HEK293T (cell line): Measurements from ENCODE around the gene AP1G2.

Experiments used
- ARNT ChIP-seq: fragments of 450-650 bp; IDR thresholded peaks from 2 replicates; pipeline ENCODE4 v1.6.1; 2017; ENCODE audit warnings: mild to moderate bottlenecking
- BHLHE40 ChIP-seq: fragments of 450-650 bp; IDR thresholded peaks from 2 replicates; pipeline ENCODE4 v1.6.1; 2016; ENCODE audit warnings: mild to moderate bottlenecking, moderate library complexity, borderline replicate concordance
- ELF4 ChIP-seq: fragments of 450-650 bp; IDR thresholded peaks from 2 replicates; pipeline ENCODE4 v1.6.1; 2017; ENCODE audit warnings: antibody characterized with exemption
- FOXA1 ChIP-seq: fragments of 450-650 bp; IDR thresholded peaks from 2 replicates; pipeline ENCODE4 v1.6.1; 2016; ENCODE audit warnings: mild to moderate bottlenecking
- FOXK2 ChIP-seq: fragments of 450-650 bp; IDR thresholded peaks from 2 replicates; pipeline ENCODE4 v1.6.1; 2016; ENCODE audit warnings: mild to moderate bottlenecking
- FOXM1 ChIP-seq: fragments of 450-650 bp; IDR thresholded peaks from 2 replicates; pipeline ENCODE4 v1.6.1; 2017; ENCODE audit warnings: mild to moderate bottlenecking, borderline replicate concordance
- L3MBTL2 ChIP-seq: fragments of 450-650 bp; conservative IDR thresholded peaks from 2 replicates; pipeline ENCODE4 v1.6.1; 2016; ENCODE audit warnings: mild to moderate bottlenecking
- SUZ12 ChIP-seq: fragments of 450-650 bp; IDR thresholded peaks from 2 replicates; pipeline ENCODE4 v1.6.1; 2016; ENCODE audit warnings: mild to moderate bottlenecking
- TARDBP ChIP-seq: fragments of 450-650 bp; IDR thresholded peaks from 2 replicates; pipeline ENCODE4 v1.6.1; 2016
- ZNF384 ChIP-seq: fragments of 450-650 bp; IDR thresholded peaks from 2 replicates; pipeline ENCODE4 v1.6.1; 2016

- TF ChIP-seq ZNF384 (no peak), FOXM1 (no peak), BHLHE40 (no peak), SUZ12 (no peak), TARDBP (no peak), ARNT (no peak), FOXA1 (no peak), L3MBTL2 (no peak), FOXK2 (no peak), ELF4 (no peak)
These were observed 1.3 kb downstream of the AP1G2 start for GRCh38 chr14:23566112-23566777.
